Lung (tissue), 12 donors: ENCODE results near the gene NLRP6. TPM values are rescaled to one million over a fixed set of nuclear protein-coding genes. Genes with fewer than 3 reads are reported as not detected.
A peak's percentile ranks its signal among the peaks of the same experiment; 100 is the strongest.

Experiments used
- ATAC-seq: fragments of 200-7000 bp; cut with Tn5 transposase; one replicate; pipeline ENCODE4 v1.9.1; 2020; ENCODE audit warnings: moderate number of reproducible peaks; ENCODE audit not compliant: insufficient read depth, low FRiP score
- DNase-seq, 3 donors: peaks; one replicate each; pipeline ENCODE4 v3.0.0-alpha.2; 2013 to 2017
- H3K27ac ChIP-seq, 2 donors: one replicate each; pipeline ENCODE4 v1.5.1; 2013; ENCODE audit warnings: mild to moderate bottlenecking in 2 of 2, moderate library complexity in 2 of 2, control low read depth in 1 of 2, inconsistent platforms in 1 of 2, low read depth in 1 of 2, low read length in 1 of 2
- H3K27me3 ChIP-seq, 3 donors: one replicate each; pipeline ENCODE4 v1.5.1; 2013; ENCODE audit warnings: low read length in 2 of 3; ENCODE audit not compliant: control insufficient read depth in 3 of 3, insufficient read depth in 3 of 3
- H3K36me3 ChIP-seq, 4 donors: one replicate each; pipeline ENCODE4 v1.5.1; 2013; ENCODE audit warnings: low read length in 4 of 4, mild to moderate bottlenecking in 1 of 4, moderate library complexity in 1 of 4; ENCODE audit not compliant: control insufficient read depth in 4 of 4, insufficient read depth in 4 of 4
- H3K4me1 ChIP-seq, 5 donors: one replicate each; pipeline ENCODE4 v1.5.1; 2013; ENCODE audit warnings: low read length in 5 of 5, mild to moderate bottlenecking in 2 of 5, moderate library complexity in 1 of 5; ENCODE audit not compliant: control insufficient read depth in 5 of 5, insufficient read depth in 5 of 5
- H3K4me3 ChIP-seq: one replicate; pipeline ENCODE4 v1.5.1; 2013; ENCODE audit warnings: mild to moderate bottlenecking, control low read depth, moderate library complexity
- H3K9ac ChIP-seq, 2 donors: one replicate each; pipeline ENCODE4 v1.5.1; 2013; ENCODE audit warnings: low read length in 2 of 2, control low read depth in 1 of 2; ENCODE audit not compliant: insufficient read depth in 1 of 2
- H3K9me3 ChIP-seq, 4 donors: one replicate each; pipeline ENCODE4 v1.5.1; 2013; ENCODE audit warnings: low read length in 3 of 4, mild to moderate bottlenecking in 1 of 4, moderate library complexity in 1 of 4; ENCODE audit not compliant: control insufficient read depth in 4 of 4, insufficient read depth in 3 of 4
- WGBS, 2 donors: extraction: QIAGEN DNeasy Blood & Tissue Kit; methylation state at CpG; one replicate each; pipeline ENCODE4 v1.1.7; 2013; 5-methylcytosine and 5-hydroxymethylcytosine counted together
- polyA plus RNA-seq, 2 donors: library from polyadenylated mRNA; stranded (reverse); fragments of 200-250 nt; gene quantifications; one replicate each; pipeline ENCODE4 v1.2.1, GENCODE V29; 2013
- total RNA-seq, 2 donors: library from RNA; depleted of rRNA in 1 of 2; stranded (reverse); fragments of >200 nt in 1 of 2; gene quantifications; one replicate each; pipeline ENCODE4 v1.2.1, GENCODE V29; 2014 to 2021
- TF ChIP-seq, protein P1 (sequence below): IDR thresholded peaks from 2 replicates; pipeline ENCODE4 v1.5.1; 2012; ENCODE audit warnings: mild to moderate bottlenecking; ENCODE audit errors: control extremely low read depth, extremely low read depth
- donor health status: control.
- donor health status: control.
- donor health status: Bipolar disorder and iron deficiency.
- donor health status: healthy.
- donor health status: DM: yes; HTN: yes; CAD: no.

The NLRP6 gene
- total and polyA plus RNA-seq, 4 donors = 0.08 to 9.6 (median 2.4) TPM

DNA sequence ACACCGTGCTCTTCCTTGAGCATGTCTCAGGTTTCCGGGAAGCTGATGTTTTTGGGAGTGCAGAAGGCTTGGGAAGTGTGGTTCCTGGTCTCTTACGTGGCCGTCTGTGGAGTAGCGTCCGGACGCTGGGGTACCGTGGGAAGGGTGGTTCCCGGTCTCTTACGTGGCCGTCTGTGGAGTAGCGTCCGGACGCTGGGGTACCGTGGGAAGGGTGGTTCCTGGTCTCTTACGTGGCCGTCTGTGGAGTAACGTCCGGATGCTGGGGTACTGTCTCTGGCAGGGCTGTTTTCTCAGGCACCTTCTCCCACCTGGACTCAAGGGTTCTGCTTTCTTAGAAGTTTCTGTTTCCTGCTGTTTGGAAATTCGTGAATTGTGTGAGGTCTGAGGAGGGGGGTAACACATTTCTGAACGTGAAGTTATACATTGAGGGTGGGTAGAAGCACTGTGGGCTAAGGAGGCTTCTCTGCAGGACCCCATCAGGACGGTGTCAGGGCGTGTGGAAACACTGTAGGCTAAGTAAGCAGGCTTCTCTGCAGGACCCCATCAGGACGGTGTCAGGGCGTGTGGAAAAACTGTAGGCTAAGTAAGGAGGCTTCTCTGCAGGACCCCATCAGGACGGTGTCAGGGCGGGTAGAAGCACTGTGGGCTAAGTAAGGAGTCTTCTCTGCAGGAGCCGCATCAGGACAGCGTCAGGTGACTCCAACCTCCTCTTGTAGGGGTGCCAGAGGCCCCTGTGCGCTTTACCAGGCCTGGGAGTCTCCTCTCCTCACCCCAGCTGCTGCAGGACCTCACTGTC, 47.8 kb downstream of the NLRP6 start:
- Histone ChIP-seq H3K27ac (peak overlapping the region; percentile 83 to 91), H3K9ac (peak overlapping the region in 1 of 2 donors; percentile 11), H3K36me3 (no peaks in the 10 kb centered on the region), H3K4me1 (peaks cover 0 to 43% (median 12%) of the 10 kb centered on the region in 5 donors), H3K27me3 (no peaks in the 10 kb centered on the region), H3K4me3 (no peak overlapping the region), H3K9me3 (no peaks in the 10 kb centered on the region)
- ATAC-seq (no peak), DNase-seq (no peak)
- TF ChIP-seq, protein P1, sequence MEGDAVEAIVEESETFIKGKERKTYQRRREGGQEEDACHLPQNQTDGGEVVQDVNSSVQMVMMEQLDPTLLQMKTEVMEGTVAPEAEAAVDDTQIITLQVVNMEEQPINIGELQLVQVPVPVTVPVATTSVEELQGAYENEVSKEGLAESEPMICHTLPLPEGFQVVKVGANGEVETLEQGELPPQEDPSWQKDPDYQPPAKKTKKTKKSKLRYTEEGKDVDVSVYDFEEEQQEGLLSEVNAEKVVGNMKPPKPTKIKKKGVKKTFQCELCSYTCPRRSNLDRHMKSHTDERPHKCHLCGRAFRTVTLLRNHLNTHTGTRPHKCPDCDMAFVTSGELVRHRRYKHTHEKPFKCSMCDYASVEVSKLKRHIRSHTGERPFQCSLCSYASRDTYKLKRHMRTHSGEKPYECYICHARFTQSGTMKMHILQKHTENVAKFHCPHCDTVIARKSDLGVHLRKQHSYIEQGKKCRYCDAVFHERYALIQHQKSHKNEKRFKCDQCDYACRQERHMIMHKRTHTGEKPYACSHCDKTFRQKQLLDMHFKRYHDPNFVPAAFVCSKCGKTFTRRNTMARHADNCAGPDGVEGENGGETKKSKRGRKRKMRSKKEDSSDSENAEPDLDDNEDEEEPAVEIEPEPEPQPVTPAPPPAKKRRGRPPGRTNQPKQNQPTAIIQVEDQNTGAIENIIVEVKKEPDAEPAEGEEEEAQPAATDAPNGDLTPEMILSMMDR = no peak
- 68 to 86% methylated on average over 30 of the region's 30 CpGs for WGBS, 2 donors

DNA sequence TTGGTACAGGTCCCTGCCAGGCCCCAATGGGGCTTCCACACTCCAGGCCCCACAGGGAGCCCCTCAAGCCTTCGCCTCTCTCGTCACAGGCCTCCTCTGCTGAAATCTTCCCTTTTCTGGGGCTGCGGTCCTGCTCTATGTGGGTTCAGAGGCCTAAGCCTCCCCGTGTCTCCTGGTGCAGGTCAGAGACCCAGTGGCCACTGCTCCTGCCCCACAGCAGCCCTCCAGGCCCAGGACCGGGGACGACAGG, 48.3 kb downstream of the NLRP6 start:
- TF ChIP-seq, protein P1 = no peak
- 24 to 48% methylated on average over 6 of the region's 6 CpGs for WGBS, 2 donors
- Histone ChIP-seq H3K4me1 (peaks cover 0 to 42% (median 12%) of the 10 kb centered on the region in 5 donors), H3K27ac (peak overlapping the region; percentile 83 to 91), H3K9ac (peak overlapping the region in 1 of 2 donors; percentile 11), H3K9me3 (no peaks in the 10 kb centered on the region), H3K36me3 (no peaks in the 10 kb centered on the region), H3K27me3 (no peaks in the 10 kb centered on the region), H3K4me3 (no peak overlapping the region)
- no peak for DNase-seq
- ATAC-seq = no peak

DNA sequence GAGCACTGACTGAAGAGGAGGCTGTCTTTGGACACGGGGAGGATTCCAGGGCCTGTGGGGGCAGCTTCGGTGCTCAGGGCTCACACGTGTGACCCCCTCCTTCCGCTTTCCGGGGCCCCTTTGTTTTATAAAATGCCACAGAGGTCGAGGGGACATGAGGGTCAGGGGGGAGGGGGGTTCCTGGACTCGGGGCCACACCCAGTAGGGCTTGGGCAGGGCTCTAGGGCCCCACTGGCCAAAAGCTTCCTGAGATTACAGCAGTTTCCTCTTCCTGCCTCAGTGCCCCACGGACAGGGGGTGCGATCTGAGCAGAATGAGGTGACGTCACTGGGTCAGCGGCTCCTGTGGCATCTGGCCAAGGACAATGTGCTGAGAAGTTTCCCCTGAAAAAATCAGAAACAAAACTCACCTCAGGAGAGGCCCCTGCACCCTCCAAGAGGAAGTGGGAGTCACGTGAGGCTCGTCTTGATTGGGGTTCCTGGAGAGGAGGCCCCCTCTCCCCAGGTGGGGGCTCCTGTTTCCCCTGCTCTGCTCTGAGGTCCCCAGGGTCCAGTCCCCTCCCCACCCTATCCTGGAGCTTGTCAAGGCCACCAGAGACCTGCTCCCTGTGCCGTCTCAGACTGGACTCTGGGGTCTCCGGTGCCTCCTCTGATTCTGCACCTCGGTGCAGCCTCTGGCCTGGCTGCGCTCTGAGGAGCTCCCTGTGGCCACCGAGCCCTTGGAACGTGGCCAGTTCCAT, 48.8 kb downstream of the NLRP6 start:
- Histone ChIP-seq H3K4me3 (no peak overlapping the region), H3K9ac (peak overlapping the region in 1 of 2 donors; percentile 64), H3K36me3 (no peaks in the 10 kb centered on the region), H3K27me3 (no peaks in the 10 kb centered on the region), H3K9me3 (no peaks in the 10 kb centered on the region), H3K4me1 (peaks cover 0 to 42% (median 12%) of the 10 kb centered on the region in 5 donors), H3K27ac (peak overlapping the region; percentile 83 to 91)
- TF ChIP-seq, protein P1 = no peak
- DNase-seq (peak; percentile 80 to 83 (median 81)), ATAC-seq (peak; percentile 89)
- WGBS, 2 donors = 7 to 20% methylated on average over 19 of the region's 19 CpGs
